K562 treated with DMSO at 1 percent for 24 hours (cell line): ENCODE data around the gene NR3C1. TPM values are rescaled to one million over a fixed set of nuclear protein-coding genes. Genes with fewer than 3 reads are reported as not detected.

ENCODE experiments used
- total RNA-seq: library from RNA; unstranded; fragments of 300-600 nt; gene quantifications from 2 replicates; pipeline ENCODE4 v1.2.3, GENCODE V29; 2022; ENCODE audit warnings: low read depth; ENCODE audit not compliant: insufficient read depth

The NR3C1 gene
- 12.1 and 13.6 TPM in 2 replicates for total RNA-seq

GRCh38 chr5:143403593-143404415, at the start of gene NR3C1:
TSS of gene NR3C1 (minus strand) at chr5:143403686. CDS start at chr5:143400839, 2,847 bp downstream.

